GM23338 (cell line): ENCODE measurements around the gene HHIPL1. TPM values are rescaled to one million over a fixed set of nuclear protein-coding genes. Genes with fewer than 3 reads are reported as not detected.
A peak's percentile ranks its signal among the peaks of the same experiment; 100 is the strongest.
"Not testable (repeated sequence)": the region's sequence is repeated elsewhere in the genome, so short reads cannot be mapped to it uniquely, and the experiment has no call there.

ENCODE experiments used
- ATAC-seq: fragments of 200-7000 bp; cut with Tn5 transposase; 3 replicates; pipeline ENCODE4 v1.9.1; 2020
- DNase-seq: peaks from one replicate; pipeline ENCODE4 v3.0.0-alpha.2; 2015; ENCODE audit warnings: low spot score
- H2AFZ ChIP-seq: fragments of 200-600 bp; sonication (generic); 2 replicates; pipeline ENCODE4 v1.8.0; 2016; ENCODE audit warnings: antibody characterized with exemption, mild to moderate bottlenecking, moderate library complexity
- H3F3A ChIP-seq: fragments of 200-600 bp; sonication (generic); replicated peaks from 2 replicates; pipeline ENCODE4 v1.8.0; 2017; ENCODE audit warnings: antibody characterized with exemption, mixed run types, low read depth
- H3K27ac ChIP-seq: fragments of 200-600 bp; sonication (generic); 2 replicates; pipeline ENCODE4 v1.6.1; 2016; ENCODE audit warnings: low read depth
- H3K27me3 ChIP-seq: fragments of 200-600 bp; sonication (generic); 2 replicates; pipeline ENCODE4 v1.8.0; 2016; ENCODE audit warnings: mild to moderate bottlenecking, mixed run types, moderate library complexity; ENCODE audit not compliant: insufficient read depth
- H3K36me3 ChIP-seq: fragments of 200-600 bp; sonication (generic); 2 replicates; pipeline ENCODE4 v1.8.0; 2016; ENCODE audit warnings: mild to moderate bottlenecking; ENCODE audit not compliant: insufficient read depth
- H3K4me1 ChIP-seq: fragments of 200-600 bp; sonication (generic); 2 replicates; pipeline ENCODE4 v1.8.0; 2016; ENCODE audit warnings: mild to moderate bottlenecking, moderate library complexity; ENCODE audit not compliant: insufficient read depth
- H3K4me2 ChIP-seq: fragments of 200-600 bp; sonication (generic); 2 replicates; pipeline ENCODE4 v1.7.1; 2017; ENCODE audit warnings: mixed run types
- H3K4me3 ChIP-seq: fragments of 200-600 bp; sonication (generic); 2 replicates; pipeline ENCODE4 v1.6.1; 2016; ENCODE audit warnings: mixed run types
- H3K79me2 ChIP-seq: fragments of 200-600 bp; sonication (generic); replicated peaks from 2 replicates; pipeline ENCODE4 v1.8.0; 2017; ENCODE audit warnings: mild to moderate bottlenecking; ENCODE audit not compliant: insufficient read depth
- H3K9me2 ChIP-seq: fragments of 200-600 bp; sonication (generic); 2 replicates; pipeline ENCODE4 v1.8.0; 2017; ENCODE audit not compliant: insufficient read depth
- H4K20me1 ChIP-seq: fragments of 200-600 bp; sonication (generic); replicated peaks from 2 replicates; pipeline ENCODE4 v1.8.0; 2017; ENCODE audit warnings: mild to moderate bottlenecking; ENCODE audit not compliant: insufficient read depth
- H3K27ac Mint-ChIP-seq: 2 replicates; pipeline ENCODE4 v1.8.0; 2020; ENCODE audit warnings: inconsistent platforms, mild to moderate bottlenecking, moderate library complexity, mixed read lengths
- H3K27me3 Mint-ChIP-seq: 3 replicates; pipeline ENCODE4 v1.8.0; 2022; ENCODE audit warnings: low read depth, mild to moderate bottlenecking, moderate library complexity, mixed read lengths, inconsistent platforms; ENCODE audit not compliant: insufficient read depth, poor library complexity
- H3K36me3 Mint-ChIP-seq: 3 replicates; pipeline ENCODE4 v1.8.0; 2021; ENCODE audit warnings: low read depth, mild to moderate bottlenecking, inconsistent platforms, moderate library complexity, mixed read lengths
- H3K4me1 Mint-ChIP-seq: 3 replicates; pipeline ENCODE4 v1.8.0; 2020; ENCODE audit warnings: mild to moderate bottlenecking, inconsistent platforms, mixed read lengths
- H3K4me3 Mint-ChIP-seq: 3 replicates; pipeline ENCODE4 v1.8.0; 2021; ENCODE audit warnings: moderate library complexity, mild to moderate bottlenecking, inconsistent platforms, mixed read lengths
- H3K9me3 Mint-ChIP-seq: 3 replicates; pipeline ENCODE4 v1.8.0; 2020; ENCODE audit warnings: moderate library complexity, mild to moderate bottlenecking, inconsistent platforms, mixed read lengths
- CREB1 ChIP-seq: fragments of 250-450 bp; sonication (Bioruptor Pico); IDR thresholded peaks from 2 replicates; pipeline ENCODE4 v1.5.0; 2020; ENCODE audit warnings: low read depth, mild to moderate bottlenecking, moderate library complexity
- ETS1 ChIP-seq: IDR thresholded peaks from 2 replicates; pipeline ENCODE4 v1.6.1; 2016; ENCODE audit warnings: antibody characterized with exemption
- EZH2 ChIP-seq: fragments of 200-600 bp; sonication (generic); IDR thresholded peaks from one replicate; pipeline ENCODE4 v1.8.0; 2017; ENCODE audit warnings: antibody characterized with exemption, mild to moderate bottlenecking, low read depth; ENCODE audit not compliant: unreplicated experiment
- EZH2phosphoT487 ChIP-seq: fragments of 200-600 bp; sonication (generic); IDR thresholded peaks from one replicate; pipeline ENCODE4 v1.8.1; 2018; ENCODE audit warnings: antibody characterized with exemption; ENCODE audit not compliant: unreplicated experiment
- JUNB ChIP-seq: IDR thresholded peaks from one replicate; pipeline ENCODE4 v1.6.1; 2016; ENCODE audit warnings: antibody characterized with exemption; ENCODE audit not compliant: unreplicated experiment
- NANOG ChIP-seq: IDR thresholded peaks from 2 replicates; pipeline ENCODE4 v1.6.1; 2016; ENCODE audit warnings: antibody characterized with exemption, borderline replicate concordance
- POLR2AphosphoS5 ChIP-seq: IDR thresholded peaks from 2 replicates; pipeline ENCODE4 v1.6.1; 2016; ENCODE audit warnings: antibody characterized with exemption, low read depth
- ZNF331 ChIP-seq: fragments of 250-450 bp; sonication (Bioruptor Pico); IDR thresholded peaks from 2 replicates; pipeline ENCODE4 v1.5.0; 2020; ENCODE audit warnings: low read depth, mild to moderate bottlenecking, moderate library complexity
- polyA plus RNA-seq: library from polyadenylated mRNA; unstranded; fragments of >200 nt; fragmentation: Nextera tagmentation; extraction: Ambion mirVana; gene quantifications from 2 replicates; pipeline ENCODE4 v1.2.1, GENCODE V29; 2016
- total RNA-seq: library from RNA; depleted of rRNA; stranded (reverse); fragments of >200 nt; shearing (Covaris generic); gene quantifications from 2 replicates; pipeline ENCODE4 v1.2.3, GENCODE V29; 2014
- TF ChIP-seq, protein P1 (sequence below): IDR thresholded peaks from one replicate; pipeline ENCODE4 v1.6.1; 2018; ENCODE audit warnings: antibody characterized with exemption; ENCODE audit not compliant: unreplicated experiment

Gene HHIPL1
- total and polyA plus RNA-seq, 2 experiments from 2014 or later: 1.9 to 2.0 TPM

DNA sequence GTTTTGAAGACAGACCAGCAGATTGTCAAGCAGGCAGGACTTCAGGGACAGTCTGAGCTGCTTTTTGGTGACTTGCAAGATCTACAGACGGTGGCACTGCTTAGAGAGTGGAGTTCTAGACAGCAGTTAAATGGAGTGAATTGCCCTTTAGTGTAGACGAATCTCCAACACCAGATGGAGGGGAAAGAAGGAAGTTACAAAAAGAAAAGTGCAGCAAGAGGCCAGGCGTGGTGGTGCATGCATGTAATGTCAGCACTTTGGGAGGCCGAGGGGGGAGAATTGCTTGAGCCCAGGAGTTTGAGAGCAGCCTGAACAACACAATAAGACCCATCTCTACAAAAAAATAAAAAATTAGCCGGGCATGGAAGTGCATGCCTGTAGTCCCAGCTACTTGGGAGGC is 8.4 kb upstream of the HHIPL1 start:
- H3K9me2 ChIP-seq: no peaks in the 10 kb centered on the region
- no peaks in the 10 kb centered on the region for H3K79me2 ChIP-seq
- Mint-ChIP-seq H3K27me3 (peaks cover 4% of the 10 kb centered on the region), H3K4me3 (no peak overlapping the region), H3K9me3 (no peaks in the 10 kb centered on the region), H3K27ac (no peak overlapping the region; the same call in 1 of the 2 replicates), H3K36me3 (no peaks in the 10 kb centered on the region), H3K4me1 (peaks cover 4% of the 10 kb centered on the region; the same call in 2 of the 3 replicates)
- ATAC-seq (no peak), DNase-seq (no peak)
- H3K27me3 ChIP-seq: no peaks in the 10 kb centered on the region
- H3F3A ChIP-seq: no peaks in the 10 kb centered on the region
- H3K4me1 ChIP-seq: no peaks in the 10 kb centered on the region
- no peak for TF ChIP-seq ZNF331 (CRISPR knock-in tag)
- H3K27ac ChIP-seq: no peak overlapping the region
- H3K4me2 ChIP-seq: no peak overlapping the region
- H2AFZ ChIP-seq: no peak overlapping the region
- no peaks in the 10 kb centered on the region for H4K20me1 ChIP-seq
- no peak overlapping the region for H3K4me3 ChIP-seq
- no peaks in the 10 kb centered on the region for H3K36me3 ChIP-seq

DNA sequence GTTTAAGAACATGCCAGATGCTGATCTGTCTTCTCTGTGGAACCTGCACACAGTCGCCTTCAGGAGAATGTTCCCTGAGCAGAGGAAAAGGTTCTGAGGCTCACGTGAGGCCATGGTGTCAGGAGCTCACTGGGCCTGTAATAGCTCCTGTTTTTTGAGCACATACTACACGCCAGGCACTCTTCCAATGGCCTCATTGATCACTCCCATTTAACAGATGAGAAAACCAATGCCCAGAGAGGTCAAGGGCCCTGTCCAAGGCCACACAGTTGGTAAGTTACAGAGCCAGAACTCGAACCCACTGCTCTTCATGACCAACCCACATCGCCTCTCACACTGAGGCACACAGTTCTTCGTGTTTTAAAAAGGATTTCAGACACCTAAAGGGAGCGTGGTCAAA is 7.3 kb upstream of the HHIPL1 start:
- TF ChIP-seq POLR2AphosphoS5: no peak
- TF ChIP-seq EZH2phosphoT487: no peak
- TF ChIP-seq ETS1: no peak
- no peak for TF ChIP-seq CREB1 (CRISPR knock-in tag)
- no peak for TF ChIP-seq EZH2
- TF ChIP-seq NANOG: no peak
- no peak for TF ChIP-seq JUNB
- TF ChIP-seq, protein P1, sequence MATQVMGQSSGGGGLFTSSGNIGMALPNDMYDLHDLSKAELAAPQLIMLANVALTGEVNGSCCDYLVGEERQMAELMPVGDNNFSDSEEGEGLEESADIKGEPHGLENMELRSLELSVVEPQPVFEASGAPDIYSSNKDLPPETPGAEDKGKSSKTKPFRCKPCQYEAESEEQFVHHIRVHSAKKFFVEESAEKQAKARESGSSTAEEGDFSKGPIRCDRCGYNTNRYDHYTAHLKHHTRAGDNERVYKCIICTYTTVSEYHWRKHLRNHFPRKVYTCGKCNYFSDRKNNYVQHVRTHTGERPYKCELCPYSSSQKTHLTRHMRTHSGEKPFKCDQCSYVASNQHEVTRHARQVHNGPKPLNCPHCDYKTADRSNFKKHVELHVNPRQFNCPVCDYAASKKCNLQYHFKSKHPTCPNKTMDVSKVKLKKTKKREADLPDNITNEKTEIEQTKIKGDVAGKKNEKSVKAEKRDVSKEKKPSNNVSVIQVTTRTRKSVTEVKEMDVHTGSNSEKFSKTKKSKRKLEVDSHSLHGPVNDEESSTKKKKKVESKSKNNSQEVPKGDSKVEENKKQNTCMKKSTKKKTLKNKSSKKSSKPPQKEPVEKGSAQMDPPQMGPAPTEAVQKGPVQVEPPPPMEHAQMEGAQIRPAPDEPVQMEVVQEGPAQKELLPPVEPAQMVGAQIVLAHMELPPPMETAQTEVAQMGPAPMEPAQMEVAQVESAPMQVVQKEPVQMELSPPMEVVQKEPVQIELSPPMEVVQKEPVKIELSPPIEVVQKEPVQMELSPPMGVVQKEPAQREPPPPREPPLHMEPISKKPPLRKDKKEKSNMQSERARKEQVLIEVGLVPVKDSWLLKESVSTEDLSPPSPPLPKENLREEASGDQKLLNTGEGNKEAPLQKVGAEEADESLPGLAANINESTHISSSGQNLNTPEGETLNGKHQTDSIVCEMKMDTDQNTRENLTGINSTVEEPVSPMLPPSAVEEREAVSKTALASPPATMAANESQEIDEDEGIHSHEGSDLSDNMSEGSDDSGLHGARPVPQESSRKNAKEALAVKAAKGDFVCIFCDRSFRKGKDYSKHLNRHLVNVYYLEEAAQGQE: no peak
- no peaks in the 10 kb centered on the region for H3K27me3 ChIP-seq
- no peak overlapping the region for H3K4me3 Mint-ChIP-seq
- no peak overlapping the region for H3K27ac ChIP-seq
- no peaks in the 10 kb centered on the region for H3F3A ChIP-seq
- H3K9me2 ChIP-seq: no peaks in the 10 kb centered on the region
- no peaks in the 10 kb centered on the region for H3K36me3 Mint-ChIP-seq
- no peaks in the 10 kb centered on the region for H3K79me2 ChIP-seq
- no peak overlapping the region for H3K4me2 ChIP-seq
- no peaks in the 10 kb centered on the region for H3K9me3 Mint-ChIP-seq
- H3K4me3 ChIP-seq: no peak overlapping the region
- H3K4me1 Mint-ChIP-seq: peaks cover 4% of the 10 kb centered on the region; the same call in 2 of the 3 replicates
- H2AFZ ChIP-seq: 0 out of 2 replicates have a peak overlapping the region, but pooled peaks have one; percentile 32
- H3K27me3 Mint-ChIP-seq: peaks cover 4% of the 10 kb centered on the region
- H4K20me1 ChIP-seq: no peaks in the 10 kb centered on the region
- ATAC-seq (no peak), DNase-seq (no peak)
- no peaks in the 10 kb centered on the region for H3K4me1 ChIP-seq
- no peak overlapping the region for H3K27ac Mint-ChIP-seq
- H3K36me3 ChIP-seq: no peaks in the 10 kb centered on the region

DNA sequence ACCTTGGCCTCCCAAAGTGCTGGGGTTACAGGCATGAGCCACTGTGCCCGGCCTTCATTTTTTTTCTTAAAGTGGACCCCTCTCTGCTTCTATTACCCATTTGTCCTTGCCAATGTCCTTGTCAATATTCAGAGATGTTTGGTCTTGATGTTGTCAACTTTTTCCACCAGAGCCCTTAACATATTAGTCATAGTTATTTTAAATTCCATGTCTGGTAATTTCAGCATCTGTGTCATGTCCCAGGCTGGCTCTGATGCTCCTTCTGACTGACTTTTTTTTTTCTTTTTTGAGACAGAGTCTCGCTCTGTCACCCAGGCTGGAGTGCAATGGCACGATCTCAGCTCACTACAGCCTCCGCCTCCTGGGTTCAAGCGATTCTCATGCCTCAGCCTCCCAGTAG is 2.2 kb upstream of the HHIPL1 start:
- not testable (repeated sequence) for DNase-seq, H3K9me3 Mint-ChIP-seq, H3K4me1 Mint-ChIP-seq, H3K4me3 Mint-ChIP-seq, H3K27ac Mint-ChIP-seq, H3K27ac ChIP-seq, ATAC-seq, H3K79me2 ChIP-seq, H3K9me2 ChIP-seq, H3K4me1 ChIP-seq, H3K4me3 ChIP-seq, H3K36me3 ChIP-seq, H3K36me3 Mint-ChIP-seq, H3K4me2 ChIP-seq, H4K20me1 ChIP-seq, H3F3A ChIP-seq, H2AFZ ChIP-seq
- H3K27me3 ChIP-seq: peaks cover 29% of the 10 kb centered on the region
- H3K27me3 Mint-ChIP-seq: peaks cover 24% of the 10 kb centered on the region
